SK-N-SH treated with all-trans-retinoic acid at 6 μM for 48 hours (cell line): Measurements from ENCODE around the gene PPP2R1A.

Source experiments
- ARNTL ChIP-seq: fragments of 450-650 bp; formaldehyde crosslinking; IDR thresholded peaks from 2 replicates; pipeline ENCODE4 v1.5.0; 2020; ENCODE audit warnings: low read depth, mild to moderate bottlenecking, moderate library complexity, borderline replicate concordance
- CREB5 ChIP-seq: fragments of 250-450 bp; sonication (Bioruptor Pico); IDR thresholded peaks from 2 replicates; pipeline ENCODE4 v1.5.1; 2020; ENCODE audit warnings: low read depth, mild to moderate bottlenecking, moderate library complexity
- CSDC2 ChIP-seq: fragments of 250-450 bp; sonication (Bioruptor Pico); IDR thresholded peaks from 2 replicates; pipeline ENCODE4 v1.5.0; 2020; ENCODE audit warnings: mild to moderate bottlenecking, moderate library complexity
- CSRNP3 ChIP-seq: fragments of 250-450 bp; sonication (Bioruptor Pico); IDR thresholded peaks from 2 replicates; pipeline ENCODE4 v1.5.1; 2021; ENCODE audit warnings: mild to moderate bottlenecking, moderate library complexity
- RARB ChIP-seq: fragments of 250-450 bp; sonication (Bioruptor Pico); IDR thresholded peaks from 2 replicates; pipeline ENCODE4 v1.8.0; 2021; ENCODE audit warnings: mild to moderate bottlenecking, moderate library complexity
- SNAI2 ChIP-seq: fragments of 250-450 bp; sonication (Bioruptor Pico); IDR thresholded peaks from 2 replicates; pipeline ENCODE4 v1.5.0; 2020; ENCODE audit warnings: mild to moderate bottlenecking, moderate library complexity
- TOX ChIP-seq: fragments of 250-450 bp; sonication (Bioruptor Pico); IDR thresholded peaks from 2 replicates; pipeline ENCODE4 v1.8.0; 2021; ENCODE audit warnings: mild to moderate bottlenecking, moderate library complexity, borderline replicate concordance
- ZFP30 ChIP-seq: fragments of 450-650 bp; formaldehyde crosslinking; IDR thresholded peaks from 2 replicates; pipeline ENCODE4 v1.5.0; 2022; ENCODE audit warnings: mild to moderate bottlenecking, moderate library complexity
- ZNF565 ChIP-seq: fragments of 450-650 bp; formaldehyde crosslinking; conservative IDR thresholded peaks from 2 replicates; pipeline ENCODE4 v1.5.0; 2020; ENCODE audit warnings: low read depth, mild to moderate bottlenecking, moderate library complexity
- ZNF70 ChIP-seq: fragments of 450-650 bp; formaldehyde crosslinking; IDR thresholded peaks from 2 replicates; pipeline ENCODE4 v1.5.0; 2020; ENCODE audit warnings: mild to moderate bottlenecking, moderate library complexity
- ZNF8 ChIP-seq: fragments of 450-650 bp; formaldehyde crosslinking; IDR thresholded peaks from 2 replicates; pipeline ENCODE4 v1.5.0; 2020; ENCODE audit warnings: mild to moderate bottlenecking, moderate library complexity

- TF ChIP-seq RARB (CRISPR knock-in tag) (no peak), CSDC2 (CRISPR knock-in tag) (no peak), ZNF565 (no peak), ZNF70 (CRISPR knock-in tag) (no peak), CSRNP3 (CRISPR knock-in tag) (no peak), CREB5 (CRISPR knock-in tag) (no peak), TOX (no peak), ZFP30 (CRISPR knock-in tag) (no peak), ARNTL (CRISPR knock-in tag) (no peak), SNAI2 (CRISPR knock-in tag) (no peak), ZNF8 (CRISPR knock-in tag) (no peak)
Measured at GRCh38 chr19:52196256-52196967, 6.6 kb downstream of the PPP2R1A start.
